ENCODE results near the gene EIF5B.

EIF5B gene

GRCh38 chr2:99374747-99375146 is 37.6 kb downstream of the EIF5B start:
- DNase-seq: no peak

DNA sequence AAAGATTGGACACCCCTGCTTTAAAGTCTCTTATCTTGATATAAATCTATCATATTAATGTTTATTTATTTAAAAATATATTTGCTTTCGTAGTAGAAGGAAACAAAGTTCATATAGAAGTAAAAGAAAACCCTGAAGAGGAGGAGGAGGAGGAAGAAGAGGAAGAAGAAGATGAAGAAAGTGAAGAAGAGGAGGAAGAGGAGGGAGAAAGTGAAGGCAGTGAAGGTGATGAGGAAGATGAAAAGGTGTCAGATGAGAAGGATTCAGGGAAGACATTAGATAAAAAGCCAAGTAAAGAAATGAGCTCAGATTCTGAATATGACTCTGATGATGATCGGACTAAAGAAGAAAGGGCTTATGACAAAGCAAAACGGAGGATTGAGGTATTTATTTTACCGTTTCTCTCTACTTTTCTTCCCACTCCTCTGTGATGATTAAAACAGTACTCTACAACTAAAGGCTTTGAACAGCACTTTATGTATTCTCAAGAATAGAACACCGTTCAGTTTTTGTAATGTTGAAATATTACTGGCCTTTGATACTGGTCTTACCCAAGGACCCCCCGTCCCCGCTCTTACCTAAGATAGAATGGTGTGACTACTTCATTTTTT is 39.2 kb downstream of the EIF5B start:
- no peak for DNase-seq

DNA sequence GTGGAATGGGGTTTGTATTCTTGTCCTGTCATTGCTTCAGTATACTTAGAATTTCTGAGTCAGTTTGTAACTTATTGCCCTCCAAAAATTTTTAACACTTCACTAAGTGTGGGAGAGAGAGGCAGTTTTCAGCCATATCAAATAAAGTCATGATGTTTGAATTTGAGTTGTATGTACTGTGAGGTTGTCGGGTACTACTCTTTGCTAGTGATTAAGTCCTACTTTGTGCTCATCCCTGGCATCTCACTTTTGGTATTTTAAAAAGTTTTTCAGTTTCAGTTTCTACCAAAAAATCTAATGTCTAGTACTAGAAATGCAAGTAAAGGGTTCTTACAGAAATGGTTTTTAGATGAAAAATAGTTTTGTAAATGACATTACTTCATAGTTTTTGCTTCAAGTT is 40.7 kb downstream of the EIF5B start:
- no peak for DNase-seq

DNA sequence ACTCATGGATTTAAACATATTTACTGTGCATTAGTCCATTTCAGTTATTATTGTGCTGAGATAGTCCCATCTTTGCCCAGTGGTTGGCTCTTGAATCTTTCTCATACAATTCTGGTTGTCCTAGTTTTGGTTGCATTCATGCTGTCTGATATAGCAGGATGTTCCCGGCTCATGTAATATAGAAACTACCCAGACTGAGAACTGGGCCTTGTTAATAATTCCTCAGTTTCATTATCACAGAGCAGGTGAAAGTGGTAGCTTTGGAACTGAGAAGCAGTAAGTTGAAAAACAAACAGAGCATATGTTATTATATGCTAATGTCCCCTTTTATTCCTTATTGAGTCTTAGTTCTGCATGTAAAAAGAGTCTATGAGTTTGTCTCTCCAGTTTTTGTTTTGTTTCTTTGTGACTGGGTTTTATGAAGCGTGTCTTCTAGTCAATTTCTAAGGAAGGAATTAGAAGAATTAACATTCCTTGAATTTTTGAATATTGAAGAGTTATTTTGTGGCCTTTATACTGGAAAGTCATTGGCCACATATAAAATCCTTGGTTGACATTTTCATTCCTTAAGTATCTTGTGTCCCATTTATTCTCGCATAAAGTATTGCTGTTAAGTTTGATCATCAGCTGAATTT is 43.3 kb downstream of the EIF5B start:
- DNase-seq: no peak

DNA sequence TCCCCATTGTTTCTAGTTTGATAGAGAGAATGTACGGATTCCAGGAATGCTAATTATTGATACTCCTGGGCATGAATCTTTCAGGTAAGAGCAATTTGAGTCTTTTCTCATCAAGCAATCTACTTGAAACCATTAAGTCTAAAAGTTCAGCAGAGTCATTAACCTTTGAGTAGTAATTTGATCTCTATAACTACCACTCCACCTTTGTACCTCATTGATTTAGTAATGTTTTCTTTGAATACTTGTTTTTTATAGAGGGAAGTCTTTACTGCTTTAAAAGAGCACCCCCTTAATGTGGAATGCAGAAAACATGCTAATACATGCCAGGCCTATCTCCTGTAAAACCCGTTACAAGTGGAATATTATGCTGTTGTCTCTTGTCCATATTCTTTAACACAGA is 45.0 kb downstream of the EIF5B start:
- no peak for DNase-seq

DNA sequence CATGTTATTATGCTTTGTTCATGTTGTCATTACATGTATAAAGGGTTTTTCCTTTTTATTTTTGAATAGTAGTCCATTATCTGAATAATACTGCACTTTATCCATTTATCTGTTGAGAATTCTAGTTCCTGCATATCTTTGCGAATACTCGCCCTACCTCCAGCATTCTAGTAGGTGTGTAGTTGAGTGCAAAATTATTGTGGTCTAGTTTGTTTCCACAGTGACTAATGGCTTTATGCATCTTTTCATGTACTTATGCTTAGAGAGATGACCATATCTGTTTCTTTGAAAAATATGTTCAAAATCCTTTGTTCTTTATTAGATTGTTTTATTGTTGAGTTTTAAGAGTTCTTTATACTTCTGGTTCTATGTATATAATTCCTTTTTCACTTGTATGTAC is 48.8 kb downstream of the EIF5B start:
- DNase-seq: no peak

DNA sequence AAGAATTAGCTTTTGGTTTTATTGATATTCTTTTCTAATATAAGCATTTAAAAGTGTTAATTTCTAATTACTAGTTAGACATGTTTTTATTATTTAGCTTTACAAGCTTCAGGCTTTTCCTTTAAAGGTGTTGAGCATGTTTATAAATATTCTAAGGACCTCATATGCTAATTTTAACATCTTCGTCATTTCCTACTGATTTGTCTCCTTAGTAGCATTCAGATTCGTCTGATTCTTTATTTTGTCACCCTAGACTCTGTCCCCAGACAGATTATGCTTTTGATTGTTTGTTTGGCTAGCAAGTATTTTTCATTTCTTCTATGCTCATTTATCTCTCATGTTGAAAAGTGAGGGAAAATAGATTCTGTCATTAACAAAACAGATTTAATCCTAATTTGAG is 51.7 kb downstream of the EIF5B start:
- no peak for DNase-seq

GRCh38 chr2:99389371-99389770 is 52.2 kb downstream of the EIF5B start:
- DNase-seq: no peak

GRCh38 chr2:99389946-99390345 is 52.8 kb downstream of the EIF5B start:
- DNase-seq: no peak

DNA sequence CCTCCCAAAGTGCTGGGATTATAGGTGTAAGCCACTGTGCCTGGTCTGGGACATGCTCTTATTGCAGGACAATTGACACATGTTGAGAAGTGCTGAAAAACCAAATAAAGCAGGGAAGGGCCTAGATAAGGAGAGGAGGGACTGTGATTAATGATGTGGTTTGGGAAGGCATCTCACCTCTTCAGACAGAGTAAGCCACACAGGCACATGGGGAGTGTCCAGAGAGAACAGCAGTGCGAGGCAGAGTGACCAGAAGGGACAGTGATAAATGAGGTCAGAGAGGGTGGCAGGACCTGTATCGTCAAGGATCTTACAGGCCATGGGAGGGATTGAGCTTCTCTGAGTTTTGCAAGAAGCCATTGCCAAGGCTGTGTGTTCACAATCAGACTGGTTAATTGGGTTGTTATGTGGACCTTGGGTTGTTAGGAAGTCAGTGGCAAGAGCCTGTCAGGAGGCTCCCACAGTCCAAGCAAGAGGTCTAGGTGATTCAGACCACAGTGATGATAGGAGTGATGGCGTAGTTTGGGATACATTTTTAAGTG is 58.5 kb downstream of the EIF5B start:
- DNase-seq: no peak

GRCh38 chr2:99397266-99397920 is 60.2 kb downstream of the EIF5B start:
- DNase-seq: no peak

DNA sequence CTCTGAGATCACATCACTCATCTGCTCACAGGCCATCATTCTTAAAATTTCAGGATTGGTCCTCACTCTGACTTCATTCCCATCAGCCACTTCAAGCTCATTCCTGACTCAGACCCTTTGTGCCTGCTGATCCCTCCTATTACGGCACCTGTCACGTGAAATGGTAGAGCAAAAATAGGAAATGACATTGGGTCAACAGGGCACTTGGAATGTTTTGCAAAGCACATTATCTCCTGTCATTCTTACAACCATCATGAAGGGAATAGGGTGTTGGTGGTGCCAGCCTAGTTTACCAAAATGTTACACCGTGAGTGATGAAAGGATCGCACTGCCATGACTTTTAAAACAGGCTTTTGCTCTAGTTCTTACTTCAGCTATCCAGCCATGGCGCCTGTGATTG is 61.1 kb downstream of the EIF5B start:
- DNase-seq: no peak

DNA sequence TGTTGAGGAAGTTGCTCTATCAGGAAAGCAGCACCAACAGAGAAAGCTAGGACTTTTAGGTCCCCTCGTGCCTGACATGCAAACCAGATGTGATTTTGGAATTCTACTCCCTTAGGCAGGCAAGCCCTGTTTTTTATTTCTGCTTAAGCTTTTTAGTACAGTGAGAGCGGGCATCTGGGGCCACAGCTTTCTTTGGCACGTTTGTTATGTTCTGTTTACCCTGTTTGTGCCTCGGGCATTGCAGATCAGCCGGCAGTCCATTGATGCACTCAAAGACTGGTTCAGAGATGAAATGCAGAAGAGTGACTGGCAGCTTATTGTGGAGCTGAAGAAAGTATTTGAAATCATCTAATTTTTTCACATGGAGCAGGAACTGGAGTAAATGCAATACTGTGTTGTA is 61.9 kb downstream of the EIF5B start:
- no peak for DNase-seq

DNA sequence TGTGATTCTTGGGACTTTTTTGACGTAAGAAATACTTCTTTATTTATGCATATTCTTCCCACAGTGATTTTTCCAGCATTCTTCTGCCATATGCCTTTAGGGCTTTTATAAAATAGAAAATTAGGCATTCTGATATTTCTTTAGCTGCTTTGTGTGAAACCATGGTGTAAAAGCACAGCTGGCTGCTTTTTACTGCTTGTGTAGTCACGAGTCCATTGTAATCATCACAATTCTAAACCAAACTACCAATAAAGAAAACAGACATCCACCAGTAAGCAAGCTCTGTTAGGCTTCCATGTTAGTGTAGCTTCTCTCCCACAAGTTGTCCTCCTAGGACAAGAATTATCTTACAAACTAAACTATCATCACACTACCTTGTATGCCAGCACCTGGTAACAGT is 62.6 kb downstream of the EIF5B start:
- no peak for DNase-seq

GRCh38 chr2:99401841-99402240 is 64.7 kb downstream of the EIF5B start:
- no peak for DNase-seq

DNA sequence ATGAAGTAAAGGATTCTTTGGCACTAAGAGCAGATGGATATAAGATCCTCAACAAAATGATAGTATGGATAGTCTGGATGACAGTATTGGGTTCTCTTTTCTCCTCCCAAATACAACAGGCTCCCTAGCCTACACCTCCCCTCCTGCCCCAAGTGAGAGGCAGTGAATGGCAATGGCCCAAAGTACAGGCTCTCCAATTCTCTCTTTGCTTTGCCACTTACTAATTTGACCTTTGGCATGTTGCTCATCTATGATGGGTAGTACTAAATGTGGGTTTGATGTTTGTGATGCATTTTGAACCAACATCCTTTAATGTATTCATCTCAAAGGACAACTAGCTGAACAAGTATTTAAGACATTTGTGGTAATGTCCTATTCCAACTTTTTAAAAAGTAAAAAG is 65.9 kb downstream of the EIF5B start:
- DNase-seq: no peak

DNA sequence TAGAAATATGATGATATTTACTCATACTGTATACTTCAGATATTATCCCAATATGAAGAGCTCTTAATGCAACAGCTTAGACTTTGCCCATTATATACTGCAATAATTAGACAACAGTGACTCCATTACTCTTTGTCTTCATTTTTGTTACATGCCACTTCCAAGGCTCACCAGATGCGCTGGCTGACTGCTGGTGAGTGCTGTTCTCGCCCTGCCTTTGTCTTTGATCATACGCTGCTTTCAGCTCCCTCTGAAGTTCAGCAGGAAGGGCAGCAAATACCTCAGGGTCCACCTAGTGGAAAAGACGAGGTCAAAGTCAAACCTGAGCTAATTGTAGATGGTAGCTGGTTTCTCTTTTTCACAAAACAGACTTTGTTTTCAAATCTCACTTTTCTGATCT is 66.3 kb downstream of the EIF5B start:
- DNase-seq: no peak

DNA sequence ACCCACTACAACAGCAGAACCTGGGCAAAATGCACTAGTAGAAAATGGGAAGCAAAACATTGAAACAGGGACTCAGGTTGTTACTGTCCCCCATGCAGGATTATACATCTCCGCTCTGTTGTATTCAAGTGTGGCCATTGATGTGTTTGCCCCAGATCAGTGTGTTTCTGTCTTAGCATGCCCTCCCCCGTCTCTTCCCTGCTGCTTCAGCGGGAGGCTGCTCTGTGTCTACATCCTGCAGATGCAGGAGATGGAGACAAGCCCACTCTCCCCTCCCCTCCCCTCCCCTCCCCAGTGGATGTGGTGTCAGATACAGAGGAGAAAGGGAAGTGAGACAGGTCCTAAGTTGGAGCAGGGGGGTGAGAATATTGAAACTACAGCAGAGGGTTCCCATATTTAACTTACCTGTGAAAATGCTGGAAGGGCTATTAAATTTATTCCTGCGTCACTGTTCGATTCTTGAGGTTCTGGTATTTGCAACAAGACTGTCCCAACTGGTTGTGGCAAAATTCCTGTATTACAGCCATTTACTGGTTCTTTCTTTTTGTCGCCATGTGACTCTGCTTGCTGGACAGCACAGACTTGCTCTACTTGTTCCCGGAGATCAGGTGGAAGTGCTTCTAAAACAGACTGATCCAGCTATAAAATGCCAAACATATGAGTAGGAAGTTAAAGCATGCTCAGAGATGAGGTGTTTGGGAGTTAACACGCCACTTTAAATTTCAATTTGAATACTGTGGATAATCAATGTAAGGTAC is 67.0 kb downstream of the EIF5B start:
- DNase-seq: no peak

DNA sequence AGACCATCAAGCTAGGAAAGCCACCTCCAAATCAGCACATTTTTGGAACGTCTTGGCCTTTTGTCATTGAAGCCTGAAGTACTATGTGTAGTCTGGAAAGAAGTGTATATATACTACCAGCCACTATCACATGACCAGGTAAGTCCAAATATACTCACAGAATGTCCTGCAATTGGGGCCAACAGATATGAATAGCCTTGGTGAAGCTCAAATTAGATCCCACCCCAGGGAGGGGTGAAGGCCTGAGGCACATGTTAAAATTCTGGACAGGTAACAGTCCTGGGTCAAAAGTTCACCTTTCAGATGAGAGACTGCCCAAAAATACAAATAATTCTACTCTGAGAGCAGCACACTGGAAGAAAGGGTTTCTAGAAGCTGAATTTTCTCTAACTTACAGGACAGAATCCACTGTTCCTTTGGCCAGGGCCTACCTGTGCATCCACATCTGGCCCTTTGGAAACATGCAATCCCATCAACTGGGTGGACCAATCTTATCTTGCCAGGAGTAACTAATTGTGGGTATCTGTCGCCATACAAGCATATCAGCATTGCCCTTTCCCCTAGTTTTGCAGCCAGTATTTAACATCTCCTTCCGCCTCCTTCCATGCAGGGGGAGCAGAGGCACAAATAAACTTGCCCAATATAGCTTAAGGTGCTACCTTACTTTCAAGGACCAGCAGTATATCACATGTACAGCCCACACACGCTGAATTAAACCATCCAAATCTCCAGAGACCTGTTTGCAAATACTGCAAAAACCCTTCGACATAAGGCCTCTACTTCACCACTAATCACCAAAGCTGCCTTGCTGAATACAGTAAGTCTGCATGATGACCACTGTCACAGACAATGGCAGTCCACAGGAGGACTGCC is 67.8 kb downstream of the EIF5B start:
- no peak for DNase-seq

GRCh38 chr2:99406137-99406536 is 68.9 kb downstream of the EIF5B start:
- DNase-seq: no peak

- DNase-seq: no peak
Measured at GRCh38 chr2:99410276-99410675, 73.1 kb downstream of the EIF5B start.

GRCh38 chr2:99414566-99414965 is 77.4 kb downstream of the EIF5B start:
- DNase-seq: no peak

GRCh38 chr2:99417396-99417795 is 80.2 kb downstream of the EIF5B start:
- DNase-seq: no peak
